CD14-positive monocyte (primary cell): ENCODE data around the gene CXCR5. TPM values are rescaled to one million over a fixed set of nuclear protein-coding genes. Genes with fewer than 3 reads are reported as not detected.

Experiments
- DNase-seq, 3 donors: peaks; one replicate each; pipeline ENCODE4 v3.0.0-alpha.2; 2011 to 2022
- H2AFZ ChIP-seq: 2 replicates; pipeline ENCODE4 v1.6.0; 2012; ENCODE audit warnings: mild to moderate bottlenecking, low read depth, low read length, inconsistent platforms; ENCODE audit not compliant: insufficient read depth, poor library complexity, severe bottlenecking
- H3K27ac ChIP-seq, 2 donors: 1 replicate in 1 of 2; 2 replicates in 1 of 2; pipeline ENCODE4 v1.5.1; 2012 to 2013; ENCODE audit warnings: low read length in 2 of 2, control low read depth in 1 of 2, inconsistent platforms in 1 of 2, low read depth in 1 of 2, mild to moderate bottlenecking in 1 of 2
- H3K27me3 ChIP-seq, 2 donors: one replicate each; pipeline versions ENCODE4 v1.6.0 to v1.6.1; 2011 to 2013; ENCODE audit warnings: low read length in 2 of 2; ENCODE audit not compliant: control insufficient read depth in 2 of 2, insufficient read depth in 2 of 2
- H3K36me3 ChIP-seq, 2 donors: replicated peaks in 1 of 2; 1 replicate in 1 of 2; 2 replicates in 1 of 2; pipeline versions ENCODE4 v1.5.1 to v1.6.1; 2012 to 2013; ENCODE audit warnings: low read length in 2 of 2, control low read depth in 1 of 2, inconsistent platforms in 1 of 2, mild to moderate bottlenecking in 1 of 2; ENCODE audit not compliant: insufficient read depth in 2 of 2, control insufficient read depth in 1 of 2
- H3K4me1 ChIP-seq, 2 donors: 1 replicate in 1 of 2; 2 replicates in 1 of 2; pipeline versions ENCODE4 v1.5.1 to v1.6.1; 2012 to 2013; ENCODE audit warnings: low read length in 2 of 2, control low read depth in 1 of 2, inconsistent platforms in 1 of 2, mild to moderate bottlenecking in 1 of 2, moderate library complexity in 1 of 2; ENCODE audit not compliant: insufficient read depth in 2 of 2, control insufficient read depth in 1 of 2
- H3K4me2 ChIP-seq: replicated peaks from 2 replicates; pipeline ENCODE3; 2012; ENCODE audit warnings: low read length, moderate library complexity, mild to moderate bottlenecking; ENCODE audit not compliant: poor library complexity, severe bottlenecking; ENCODE audit errors: extremely low read depth
- H3K4me3 ChIP-seq, 3 experiments: fragments of 200-600 bp in 1 of 3; sonication (generic) in 1 of 3; replicated peaks in 1 of 3; 1 replicate in 2 of 3; 2 replicates in 1 of 3; pipeline ENCODE4 v1.5.1; 2011 to 2013; ENCODE audit warnings: low read length in 3 of 3, mild to moderate bottlenecking in 3 of 3, control low read depth in 2 of 3, low read depth in 2 of 3, inconsistent platforms in 1 of 3, moderate library complexity in 1 of 3
- H3K79me2 ChIP-seq: 2 replicates; pipeline ENCODE4 v1.6.0; 2012; ENCODE audit warnings: mild to moderate bottlenecking, control low read depth, inconsistent platforms, low read length, moderate library complexity; ENCODE audit not compliant: insufficient read depth
- H3K9ac ChIP-seq: 2 replicates; pipeline ENCODE4 v1.6.0; 2017; ENCODE audit warnings: low read length, mild to moderate bottlenecking; ENCODE audit not compliant: insufficient read depth, poor library complexity, severe bottlenecking
- H3K9me3 ChIP-seq, 2 donors: replicated peaks in 1 of 2; 1 replicate in 1 of 2; 2 replicates in 1 of 2; pipeline versions ENCODE4 v1.5.1 to v1.6.1; 2012 to 2013; ENCODE audit warnings: low read length in 2 of 2, control low read depth in 1 of 2; ENCODE audit not compliant: control insufficient read depth in 1 of 2, insufficient read depth in 1 of 2
- H4K20me1 ChIP-seq: 2 replicates; pipeline ENCODE4 v1.6.0; 2012; ENCODE audit warnings: mild to moderate bottlenecking, low read length, control low read depth, moderate library complexity; ENCODE audit not compliant: insufficient read depth
- H3K27ac Mint-ChIP-seq, 7 donors: one replicate each; pipeline ENCODE4 v1.8.0; 2020; ENCODE audit warnings: mild to moderate bottlenecking in 7 of 7, mixed read lengths in 7 of 7, moderate library complexity in 6 of 7, inconsistent platforms in 2 of 7
- H3K27me3 Mint-ChIP-seq, 3 donors: one replicate each; pipeline ENCODE4 v1.8.0; 2021 to 2022; ENCODE audit warnings: low read depth in 3 of 3, mild to moderate bottlenecking in 3 of 3, mixed read lengths in 3 of 3, moderate library complexity in 3 of 3, inconsistent platforms in 1 of 3
- H3K36me3 Mint-ChIP-seq, 2 donors: one replicate each; pipeline ENCODE4 v1.8.0; 2020; ENCODE audit warnings: mixed read lengths in 2 of 2, inconsistent platforms in 1 of 2, mild to moderate bottlenecking in 1 of 2
- H3K4me1 Mint-ChIP-seq: one replicate; pipeline ENCODE4 v1.8.0; 2020; ENCODE audit warnings: mild to moderate bottlenecking, mixed read lengths
- H3K4me3 Mint-ChIP-seq, 2 donors: one replicate each; pipeline ENCODE4 v1.8.0; 2020; ENCODE audit warnings: mild to moderate bottlenecking in 2 of 2, mixed read lengths in 2 of 2, moderate library complexity in 1 of 2
- H3K9me3 Mint-ChIP-seq, 7 donors: one replicate each; pipeline ENCODE4 v1.8.0; 2020 to 2022; ENCODE audit warnings: mixed read lengths in 7 of 7, mild to moderate bottlenecking in 6 of 7, moderate library complexity in 6 of 7, inconsistent platforms in 2 of 7
- CTCF ChIP-seq: fragments of 200-600 bp; IDR thresholded peaks from one replicate; pipeline ENCODE4 v1.8.0; 2022; ENCODE audit warnings: antibody characterized with exemption, mild to moderate bottlenecking
- WGBS: methylation state at CpG from one replicate; pipeline ENCODE4 v1.1.5; 2013; ENCODE audit warnings: missing lambda C conversion rate; ENCODE audit not compliant: insufficient coverage; 5-methylcytosine and 5-hydroxymethylcytosine counted together
- intact Hi-C, 2 donors: fragments of 100-400 bp; cut with micrococcal nuclease; formaldehyde crosslinking; loops; one replicate each; pipeline versions ENCODE4 v1.15.0 to v1.15.1; 2023
- polyA plus RNA-seq, 3 donors: library from polyadenylated mRNA; depleted of rRNA in 1 of 3; unstranded in 2 of 3; stranded (reverse) in 1 of 3; fragments of 300-500 nt in 2 of 3; fragments of >200 nt in 1 of 3; fragmentation: Illumina TruSeq in 2 of 3; gene quantifications; 1 replicate in 2 of 3; 2 replicates in 1 of 3; pipeline ENCODE4 v1.2.3, GENCODE V29; 2012 to 2021

CXCR5 gene
- polyA plus RNA-seq, 3 donors = 0.08 to 0.31 (median 0.09) TPM

DNA sequence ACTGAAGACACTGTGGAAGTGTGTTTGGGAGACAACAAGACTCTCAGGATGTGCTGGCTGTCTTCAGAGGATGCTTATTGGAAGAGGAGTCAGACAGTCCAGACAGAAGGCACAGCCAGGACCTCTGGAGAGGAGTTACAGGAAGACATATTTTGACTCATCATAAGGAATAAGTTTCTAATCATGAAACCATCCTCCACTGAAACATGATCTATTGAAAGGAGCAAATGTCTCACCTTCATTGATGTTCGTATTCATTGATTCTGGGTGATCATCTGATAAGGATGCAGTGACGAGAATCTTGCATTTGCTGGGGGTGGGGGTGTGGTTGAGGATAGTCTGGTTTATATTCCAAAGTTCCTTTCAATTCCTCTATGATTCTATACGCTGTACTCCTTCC is 2.5 kb upstream of the CXCR5 start:
- no peak for DNase-seq

DNA sequence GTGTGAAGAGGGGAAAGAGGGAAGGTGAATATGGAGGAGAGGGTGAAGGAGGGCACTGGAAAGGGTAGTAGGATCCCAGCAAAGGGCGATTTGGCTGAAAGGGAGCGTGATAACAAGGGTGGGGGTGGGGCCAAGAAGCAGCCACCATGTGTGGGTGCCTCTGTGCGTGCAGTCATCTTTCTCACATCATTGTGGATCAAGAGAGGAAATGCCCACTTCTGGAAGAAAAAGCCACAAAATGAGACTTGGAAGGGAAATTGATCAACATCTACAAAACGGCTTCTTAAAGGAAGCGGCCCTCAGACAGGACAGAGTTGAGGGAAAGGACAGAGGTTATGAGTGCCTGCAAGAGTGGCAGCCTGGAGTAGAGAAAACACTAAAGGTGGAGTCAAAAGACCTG is 1.2 kb upstream of the CXCR5 start:
- Mint-ChIP-seq H3K9me3 (peaks cover 0 to 3% (median 0%) of the 10 kb centered on the region in 7 donors), H3K27ac (peak overlapping the region in 3 of 7 donors; percentile 11 to 72 (median 41)), H3K36me3 (peaks cover 0 to 2% of the 10 kb centered on the region in 2 donors), H3K4me1 (peaks cover 46% of the 10 kb centered on the region), H3K4me3 (peak overlapping the region in 1 of 2 donors; percentile 33), H3K27me3 (peaks cover 10 to 25% (median 20%) of the 10 kb centered on the region in 3 donors)
- Histone ChIP-seq H3K4me3 (no peak overlapping the region), H4K20me1 (no peaks in the 10 kb centered on the region), H3K4me1 (peaks cover 24 to 26% of the 10 kb centered on the region in 2 donors), H3K9ac (no peak overlapping the region), H3K27ac (no peak overlapping the region), H3K79me2 (no peaks in the 10 kb centered on the region), H3K36me3 (no peaks in the 10 kb centered on the region), H2AFZ (no peak overlapping the region), H3K9me3 (no peaks in the 10 kb centered on the region), H3K4me2 (no peak overlapping the region), H3K27me3 (no peaks in the 10 kb centered on the region)
- TF ChIP-seq CTCF = no peak
- WGBS = 20% methylated on average over 3 of the region's 5 CpGs
- peak; percentile 47 to 84 (median 60) for DNase-seq
- intact Hi-C loops = no loop called here

More for the DNA sequence above, 2.5 kb upstream of the CXCR5 start:
- WGBS = no CpG with 5 or more reads among the region's 3 CpGs
- Mint-ChIP-seq H3K4me3 (no peak overlapping the region), H3K4me1 (peaks cover 46% of the 10 kb centered on the region), H3K27ac (peak overlapping the region in 2 of 7 donors; percentile 38 to 51), H3K36me3 (no peaks in the 10 kb centered on the region), H3K27me3 (peaks cover 9 to 18% (median 15%) of the 10 kb centered on the region in 3 donors), H3K9me3 (peaks cover 0 to 5% (median 0%) of the 10 kb centered on the region in 7 donors)
- Histone ChIP-seq H3K27me3 (no peaks in the 10 kb centered on the region), H3K4me1 (peaks cover 31 to 39% of the 10 kb centered on the region in 2 donors), H4K20me1 (no peaks in the 10 kb centered on the region), H3K4me2 (no peak overlapping the region), H3K4me3 (no peak overlapping the region), H3K36me3 (no peaks in the 10 kb centered on the region), H2AFZ (no peak overlapping the region), H3K9me3 (no peaks in the 10 kb centered on the region), H3K79me2 (no peaks in the 10 kb centered on the region), H3K9ac (no peak overlapping the region), H3K27ac (no peak overlapping the region)
- TF ChIP-seq CTCF = no peak
- intact Hi-C loops = no loop called here
